Measurements from ENCODE around the gene IQCH.

Gene IQCH

DNA sequence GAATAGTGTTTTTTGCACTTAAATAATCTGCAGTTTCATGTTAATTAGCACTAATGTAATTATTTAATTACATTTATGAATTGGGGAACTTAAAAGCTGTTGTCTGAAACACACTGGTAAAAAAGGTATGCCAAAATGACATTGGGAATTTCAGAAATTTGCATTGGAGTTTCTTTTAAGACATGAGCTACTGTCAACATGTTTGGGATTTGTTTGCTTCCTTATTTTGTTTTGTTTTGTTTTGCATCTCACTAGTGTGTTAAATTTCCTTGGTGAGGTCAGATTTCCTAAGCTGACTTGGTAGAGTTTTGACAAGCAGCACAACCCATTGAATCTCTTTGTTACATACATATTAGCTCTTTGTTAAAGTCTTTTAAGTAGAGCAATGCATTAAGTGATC is 119.4 kb downstream of the IQCH start:
- no peak for TF ChIP-seq CTCF (IDR thresholded peaks at IDR 0.05; ENCODE audit: insufficient read depth, low read depth, low read length, missing control alignments)
- no peak overlapping the region for H3K4me3 ChIP-seq (ENCODE audit: low read length)
- DNase-seq (ENCODE audit: low read depth): no peak

GRCh38 chr15:67379530-67379929 is 124.9 kb downstream of the IQCH start:
- H3K4me3 ChIP-seq (ENCODE audit: low read length): no peak overlapping the region
- no peak for DNase-seq (ENCODE audit: low read depth)
- TF ChIP-seq CTCF (IDR thresholded peaks at IDR 0.05; ENCODE audit: insufficient read depth, low read depth, low read length, missing control alignments): no peak

DNA sequence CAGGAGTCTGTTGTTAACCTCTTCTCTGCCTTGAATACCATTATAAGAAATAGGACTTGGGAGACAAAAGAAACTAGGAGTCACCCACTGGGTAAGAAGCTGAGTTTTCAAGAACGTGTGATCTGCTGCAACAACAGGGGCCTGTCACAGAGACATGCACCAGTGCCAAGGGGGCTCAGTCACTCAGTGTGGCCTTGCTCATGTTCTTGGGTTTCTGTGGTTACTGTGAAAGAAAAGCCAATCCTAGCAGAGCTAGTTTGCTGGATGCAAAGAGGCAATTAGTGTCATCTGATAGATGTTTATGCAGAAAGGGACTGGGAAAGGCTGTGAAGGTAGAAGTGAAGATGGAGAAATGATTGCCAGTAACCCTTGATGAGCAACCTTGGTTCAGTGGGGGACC is 126.3 kb downstream of the IQCH start:
- no peak overlapping the region for H3K4me3 ChIP-seq (ENCODE audit: low read length)
- no peak for TF ChIP-seq CTCF (IDR thresholded peaks at IDR 0.05; ENCODE audit: insufficient read depth, low read depth, low read length, missing control alignments)
- DNase-seq (ENCODE audit: low read depth): no peak

DNA sequence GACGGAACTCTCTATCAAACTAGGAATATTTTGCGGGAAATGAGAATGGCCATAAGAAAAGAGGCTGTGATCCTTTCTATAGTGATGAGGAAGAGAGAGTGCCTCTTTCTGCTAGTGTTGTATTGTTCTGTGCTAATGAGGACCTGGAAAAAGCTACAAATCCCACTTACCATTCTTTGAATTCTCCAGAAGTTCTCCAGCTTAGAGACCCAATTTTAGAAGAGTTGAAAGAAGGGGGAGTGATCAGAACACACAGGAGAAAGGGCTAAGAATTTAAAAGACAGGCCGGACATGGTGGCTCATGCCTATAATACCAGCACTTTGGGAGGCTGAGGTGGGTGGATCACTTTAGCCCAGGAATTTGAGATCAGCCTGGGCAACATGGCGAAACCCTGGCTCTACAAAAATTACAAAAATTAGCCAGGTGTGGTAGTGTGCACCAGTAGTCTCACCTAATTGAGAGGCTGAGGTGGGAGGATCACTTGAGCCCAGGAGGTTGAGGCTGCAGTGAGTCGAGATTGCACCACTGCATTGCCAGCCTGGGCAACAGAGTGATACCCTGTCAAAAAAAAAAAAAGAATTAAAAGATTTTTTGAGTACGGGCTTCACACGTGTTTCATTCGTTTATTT is 126.9 kb downstream of the IQCH start:
- DNase-seq (ENCODE audit: low read depth): no peak
- H3K4me3 ChIP-seq (ENCODE audit: low read length): no peak overlapping the region
- TF ChIP-seq CTCF (IDR thresholded peaks at IDR 0.05; ENCODE audit: insufficient read depth, low read depth, low read length, missing control alignments): no peak

DNA sequence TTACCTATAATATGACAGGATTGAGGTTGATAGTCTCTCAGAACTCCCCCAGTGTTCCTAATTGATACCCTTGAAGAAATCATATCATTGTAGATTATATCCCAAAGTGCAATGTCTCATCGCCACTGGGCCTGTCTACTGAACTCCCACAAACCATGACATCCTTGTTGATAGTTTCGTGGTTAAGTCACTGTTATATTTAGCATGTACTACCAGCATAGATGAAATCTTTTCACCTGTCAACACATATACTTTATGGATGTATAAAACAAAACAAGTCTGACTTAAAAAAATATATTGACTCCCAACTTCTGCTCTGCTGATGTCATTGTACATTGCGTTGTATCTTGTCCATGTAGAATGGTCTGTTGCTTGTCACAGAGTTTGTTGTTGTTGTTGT is 128.1 kb downstream of the IQCH start:
- DNase-seq (ENCODE audit: low read depth): no peak
- TF ChIP-seq CTCF (IDR thresholded peaks at IDR 0.05; ENCODE audit: insufficient read depth, low read depth, low read length, missing control alignments): no peak
- H3K4me3 ChIP-seq (ENCODE audit: low read length): no peak overlapping the region

DNA sequence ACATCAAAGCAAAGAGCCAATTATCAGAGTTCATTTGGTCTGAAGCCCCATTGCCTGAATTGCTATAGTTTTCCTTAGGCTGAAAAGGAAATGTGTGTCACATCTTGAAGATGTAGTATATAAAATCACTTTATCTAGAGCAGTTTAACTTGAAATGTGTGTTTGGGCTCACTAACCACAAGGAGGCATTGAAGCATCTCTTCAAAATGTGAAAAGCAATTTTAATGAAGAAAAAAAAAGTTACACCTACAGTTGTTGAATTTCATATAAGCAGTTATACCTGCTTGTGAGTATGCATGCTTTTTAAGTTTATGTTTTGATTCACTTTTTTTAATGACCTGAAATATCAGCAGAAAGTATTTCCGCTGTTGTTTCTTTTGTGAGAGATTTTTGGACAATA is 129.3 kb downstream of the IQCH start:
- peak; percentile 6 for DNase-seq (ENCODE audit: low read depth)
- TF ChIP-seq CTCF (IDR thresholded peaks at IDR 0.05; ENCODE audit: insufficient read depth, low read depth, low read length, missing control alignments): no peak
- H3K4me3 ChIP-seq (ENCODE audit: low read length): no peak overlapping the region

GRCh38 chr15:67384761-67385160 is 130.2 kb downstream of the IQCH start:
- H3K4me3 ChIP-seq (ENCODE audit: low read length): no peak overlapping the region
- DNase-seq (ENCODE audit: low read depth): no peak
- TF ChIP-seq CTCF (IDR thresholded peaks at IDR 0.05; ENCODE audit: insufficient read depth, low read depth, low read length, missing control alignments): no peak
